ENCODE measurements around the gene EPS8L2.

EPS8L2 gene

DNA sequence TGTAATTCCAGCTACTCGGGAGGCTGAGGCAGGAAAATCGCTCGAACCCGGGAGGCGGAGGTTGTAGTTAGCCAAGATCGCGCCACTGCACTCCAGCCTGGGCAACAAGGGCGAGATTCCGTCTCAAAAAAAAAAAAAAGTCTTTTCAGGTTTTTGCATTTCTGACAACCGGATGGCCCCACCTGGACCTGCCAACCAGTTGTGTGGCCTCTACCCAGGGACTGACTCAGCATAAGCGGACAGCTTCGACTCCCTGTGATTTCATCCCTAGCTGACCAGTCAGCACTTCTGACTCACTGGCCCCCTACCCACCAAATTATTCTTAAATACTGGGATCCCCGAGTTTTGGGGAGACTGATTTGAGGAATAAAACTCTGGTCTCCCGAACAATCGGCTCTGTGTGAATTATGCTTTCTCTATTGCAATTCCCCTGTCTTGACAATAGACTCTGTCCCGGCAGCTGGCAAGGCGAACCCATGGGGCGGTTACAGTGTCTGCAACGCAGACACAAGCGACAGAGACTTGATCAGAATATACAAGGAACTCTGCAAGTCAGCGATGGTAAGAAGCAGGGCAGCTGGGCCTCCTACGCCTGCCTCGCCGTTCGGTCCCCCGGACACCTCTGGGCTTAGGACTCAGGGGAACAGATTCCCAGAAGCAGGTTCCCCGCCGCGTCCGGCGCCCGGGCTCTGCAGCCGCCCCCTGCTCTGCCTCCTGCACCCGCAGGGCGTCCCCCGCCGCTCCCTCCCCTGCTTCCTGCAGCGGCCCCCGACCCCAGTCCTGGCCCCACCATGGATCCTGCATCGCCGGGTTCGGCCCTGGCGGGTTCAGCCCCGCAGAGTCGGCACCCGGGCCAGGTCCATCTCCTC, 40.5 kb downstream of the EPS8L2 start:
- no peak for TF ChIP-seq EZH2phosphoT487 (IDR thresholded peaks at IDR 0.05; ENCODE audit: borderline replicate concordance)
- TF ChIP-seq, protein P1, sequence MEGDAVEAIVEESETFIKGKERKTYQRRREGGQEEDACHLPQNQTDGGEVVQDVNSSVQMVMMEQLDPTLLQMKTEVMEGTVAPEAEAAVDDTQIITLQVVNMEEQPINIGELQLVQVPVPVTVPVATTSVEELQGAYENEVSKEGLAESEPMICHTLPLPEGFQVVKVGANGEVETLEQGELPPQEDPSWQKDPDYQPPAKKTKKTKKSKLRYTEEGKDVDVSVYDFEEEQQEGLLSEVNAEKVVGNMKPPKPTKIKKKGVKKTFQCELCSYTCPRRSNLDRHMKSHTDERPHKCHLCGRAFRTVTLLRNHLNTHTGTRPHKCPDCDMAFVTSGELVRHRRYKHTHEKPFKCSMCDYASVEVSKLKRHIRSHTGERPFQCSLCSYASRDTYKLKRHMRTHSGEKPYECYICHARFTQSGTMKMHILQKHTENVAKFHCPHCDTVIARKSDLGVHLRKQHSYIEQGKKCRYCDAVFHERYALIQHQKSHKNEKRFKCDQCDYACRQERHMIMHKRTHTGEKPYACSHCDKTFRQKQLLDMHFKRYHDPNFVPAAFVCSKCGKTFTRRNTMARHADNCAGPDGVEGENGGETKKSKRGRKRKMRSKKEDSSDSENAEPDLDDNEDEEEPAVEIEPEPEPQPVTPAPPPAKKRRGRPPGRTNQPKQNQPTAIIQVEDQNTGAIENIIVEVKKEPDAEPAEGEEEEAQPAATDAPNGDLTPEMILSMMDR (conservative IDR thresholded peaks at IDR 0.05; ENCODE audit: low read length): no peak
- peaks cover 26% of the 10 kb centered on the region for H3K4me1 ChIP-seq (ENCODE audit: insufficient read depth, low read length, poor library complexity, severe bottlenecking)
- H2AFZ ChIP-seq (ENCODE audit: low read length): peak overlapping the region; percentile 99
- H3K9me3 ChIP-seq (ENCODE audit: insufficient read depth, low read depth, low read length): no peaks in the 10 kb centered on the region
- H3K4me2 ChIP-seq (ENCODE audit: low read depth, low read length, poor library complexity, severe bottlenecking): peak overlapping the region; percentile 93
- H3K36me3 ChIP-seq (ENCODE audit: insufficient read depth, low read length): no peaks in the 10 kb centered on the region
- peaks cover 43% of the 10 kb centered on the region for H3K79me2 ChIP-seq (ENCODE audit: insufficient read depth, low read length)
- H3K9ac ChIP-seq (ENCODE audit: low read depth, low read length, poor library complexity, severe bottlenecking): peak overlapping the region; percentile 81
- peaks cover 19% of the 10 kb centered on the region for H4K20me1 ChIP-seq (ENCODE audit: insufficient read depth, low read length, poor library complexity, severe bottlenecking)
- H3K9me2 ChIP-seq (replicated peaks; ENCODE audit: low read depth, low read length): no peaks in the 10 kb centered on the region
- no peaks in the 10 kb centered on the region for H3F3A ChIP-seq (ENCODE audit: low read depth)
- H3K4me3 ChIP-seq (ENCODE audit: low read length, poor library complexity, severe bottlenecking): peak overlapping the region; percentile 79
- H3K27me3 ChIP-seq (ENCODE audit: insufficient read depth, low read length, poor library complexity, severe bottlenecking): no peaks in the 10 kb centered on the region

DNA sequence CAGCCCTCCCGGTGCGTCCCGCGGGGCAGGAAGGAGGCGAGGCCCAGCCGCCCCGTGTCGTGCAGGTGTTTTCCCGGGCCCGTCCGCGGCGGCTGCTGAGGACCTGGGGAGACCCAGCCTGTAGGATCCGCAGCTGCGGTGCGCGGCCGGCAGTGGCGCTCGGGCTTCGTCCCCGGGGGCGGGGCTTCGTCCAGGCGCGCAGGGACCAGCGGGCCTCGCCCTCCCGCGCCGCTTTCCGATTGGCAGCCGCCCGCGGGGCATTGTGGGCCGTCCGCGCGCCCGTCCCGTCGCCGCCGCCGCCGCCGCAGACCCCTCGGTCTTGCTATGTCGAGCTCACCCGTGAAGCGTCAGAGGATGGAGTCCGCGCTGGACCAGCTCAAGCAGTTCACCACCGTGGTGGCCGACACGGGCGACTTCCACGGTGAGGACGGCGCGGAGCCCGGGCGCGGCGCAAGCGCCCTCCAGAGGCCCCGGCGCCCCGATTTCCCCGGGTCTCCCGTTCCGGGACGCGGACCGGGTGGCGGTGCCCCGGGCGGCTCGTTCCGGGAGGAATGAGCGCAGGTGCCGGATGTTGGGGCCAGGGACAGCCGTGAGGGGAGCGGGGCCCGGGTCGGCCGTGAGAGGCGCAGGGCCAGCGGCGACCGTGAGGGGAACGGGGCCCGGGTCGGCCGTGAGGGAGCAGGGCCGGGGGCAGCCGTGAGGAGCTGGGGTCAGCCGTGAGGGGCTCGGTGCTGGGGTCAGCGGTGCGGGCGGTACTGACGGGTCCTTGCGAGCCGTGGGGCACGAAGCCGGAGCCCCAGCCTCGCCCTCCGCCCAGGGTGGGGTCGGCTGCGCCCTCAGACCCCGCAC, 41.4 kb downstream of the EPS8L2 start, which contains the start of gene TALDO1:
TALDO1 (plus strand) TSS at position 307 of the 849 bp plus-strand sequence; CDS start at position 325, 18 bp downstream.
- Histone ChIP-seq H3K36me3 (ENCODE audit: insufficient read depth, low read length) (no peaks in the 10 kb centered on the region), H3K79me2 (ENCODE audit: insufficient read depth, low read length) (peaks cover 51% of the 10 kb centered on the region), H3K4me1 (ENCODE audit: insufficient read depth, low read length, poor library complexity, severe bottlenecking) (peaks cover 26% of the 10 kb centered on the region), H3K27me3 (ENCODE audit: insufficient read depth, low read length, poor library complexity, severe bottlenecking) (no peaks in the 10 kb centered on the region), H2AFZ (ENCODE audit: low read length) (peak within 1 kb of the TSS; percentile 99), H3K4me3 (ENCODE audit: low read length, poor library complexity, severe bottlenecking) (peak within 1 kb of the TSS; percentile 79), H3K9ac (ENCODE audit: low read depth, low read length, poor library complexity, severe bottlenecking) (peak within 1 kb of the TSS; percentile 81), H4K20me1 (ENCODE audit: insufficient read depth, low read length, poor library complexity, severe bottlenecking) (peaks cover 19% of the 10 kb centered on the region), H3K9me2 (replicated peaks; ENCODE audit: low read depth, low read length) (no peaks in the 10 kb centered on the region), H3F3A (ENCODE audit: low read depth) (no peaks in the 10 kb centered on the region), H3K4me2 (ENCODE audit: low read depth, low read length, poor library complexity, severe bottlenecking) (peak within 1 kb of the TSS; percentile 93), H3K9me3 (ENCODE audit: insufficient read depth, low read depth, low read length) (no peaks in the 10 kb centered on the region)
- TF ChIP-seq, protein P1 (conservative IDR thresholded peaks at IDR 0.05; ENCODE audit: low read length): peak; percentile 28; the same call in 1 of the 2 replicates
- no peak for TF ChIP-seq EZH2phosphoT487 (IDR thresholded peaks at IDR 0.05; ENCODE audit: borderline replicate concordance)

DNA sequence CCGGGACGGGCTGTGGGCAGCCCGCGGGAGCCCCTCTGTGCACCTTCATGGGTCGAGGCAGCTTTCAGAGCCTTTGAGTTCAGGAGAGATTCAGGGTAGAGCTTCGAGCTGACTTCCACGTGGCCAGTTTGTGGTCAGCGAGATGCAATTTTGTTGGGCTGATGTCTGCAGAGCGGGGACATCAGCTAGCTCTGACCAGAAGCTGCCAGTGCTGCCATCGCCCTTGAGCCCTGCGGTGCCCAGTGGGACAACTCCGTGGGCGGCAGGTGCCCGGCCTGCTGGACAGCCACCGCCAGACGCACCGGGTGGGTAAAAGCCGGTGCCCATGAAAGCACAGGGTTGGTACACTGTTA, 42.0 kb downstream of the EPS8L2 start:
- Histone ChIP-seq H3K36me3 (ENCODE audit: insufficient read depth, low read length) (no peaks in the 10 kb centered on the region), H3K9me3 (ENCODE audit: insufficient read depth, low read depth, low read length) (no peaks in the 10 kb centered on the region), H3K27me3 (ENCODE audit: insufficient read depth, low read length, poor library complexity, severe bottlenecking) (no peaks in the 10 kb centered on the region), H3K4me3 (ENCODE audit: low read length, poor library complexity, severe bottlenecking) (peak overlapping the region; percentile 79), H3K9ac (ENCODE audit: low read depth, low read length, poor library complexity, severe bottlenecking) (peak overlapping the region; percentile 78), H3K9me2 (replicated peaks; ENCODE audit: low read depth, low read length) (no peaks in the 10 kb centered on the region), H3K4me2 (ENCODE audit: low read depth, low read length, poor library complexity, severe bottlenecking) (peak overlapping the region; percentile 93), H3K79me2 (ENCODE audit: insufficient read depth, low read length) (peaks cover 57% of the 10 kb centered on the region), H3K4me1 (ENCODE audit: insufficient read depth, low read length, poor library complexity, severe bottlenecking) (peaks cover 26% of the 10 kb centered on the region), H3F3A (ENCODE audit: low read depth) (no peaks in the 10 kb centered on the region), H2AFZ (ENCODE audit: low read length) (peak overlapping the region; percentile 18; the same call in 1 of the 2 replicates), H4K20me1 (ENCODE audit: insufficient read depth, low read length, poor library complexity, severe bottlenecking) (peaks cover 19% of the 10 kb centered on the region)
- TF ChIP-seq, protein P1 (conservative IDR thresholded peaks at IDR 0.05; ENCODE audit: low read length): no peak
- no peak for TF ChIP-seq EZH2phosphoT487 (IDR thresholded peaks at IDR 0.05; ENCODE audit: borderline replicate concordance)
